Fibroblast of the aortic adventitia (primary cell): ENCODE data around the gene CA10. TPM values are rescaled to one million over a fixed set of nuclear protein-coding genes. Genes with fewer than 3 reads are reported as not detected.

ENCODE experiments used
- DNase-seq: peaks from one replicate; pipeline ENCODE4 v3.0.0-alpha.2; 2010; ENCODE audit warnings: low read depth
- H3K4me3 ChIP-seq: 2 replicates; pipeline ENCODE4 v1.5.1; 2011; ENCODE audit warnings: low read depth, mild to moderate bottlenecking, control low read depth, low read length, moderate library complexity
- total RNA-seq: library from RNA; depleted of rRNA; stranded (reverse); fragments of >200 nt; gene quantifications from 2 replicates; pipeline ENCODE4 v1.2.3, GENCODE V29; 2012; ENCODE audit warnings: low replicate concordance
- TF ChIP-seq, protein P1 (sequence below): IDR thresholded peaks from 2 replicates; pipeline ENCODE4 v1.5.1; 2011; ENCODE audit warnings: mild to moderate bottlenecking, low read length, control low read depth, inconsistent platforms; ENCODE audit not compliant: insufficient read depth

CA10 gene
- total RNA-seq, 1 donor: not detected

DNA sequence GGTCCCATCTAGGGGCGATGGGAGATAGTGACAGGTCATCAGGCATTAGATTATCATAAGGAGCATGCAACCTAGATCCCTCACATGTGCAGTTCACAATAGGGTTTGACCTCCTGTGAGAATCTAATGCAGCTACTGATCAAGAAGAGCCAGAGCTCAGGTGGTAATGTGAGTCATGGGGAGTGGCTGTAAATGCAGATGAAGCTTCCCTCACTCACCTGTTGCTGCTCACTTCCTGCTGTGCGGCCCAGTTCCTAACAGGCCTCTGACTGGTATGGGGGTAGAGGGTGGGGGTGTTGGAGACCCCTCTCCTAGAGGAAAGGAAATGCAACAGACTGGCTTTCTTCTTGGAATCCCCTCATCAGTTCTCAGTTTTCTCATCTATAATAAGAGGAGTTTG, 131.4 kb downstream of the CA10 start:
- TF ChIP-seq, protein P1, sequence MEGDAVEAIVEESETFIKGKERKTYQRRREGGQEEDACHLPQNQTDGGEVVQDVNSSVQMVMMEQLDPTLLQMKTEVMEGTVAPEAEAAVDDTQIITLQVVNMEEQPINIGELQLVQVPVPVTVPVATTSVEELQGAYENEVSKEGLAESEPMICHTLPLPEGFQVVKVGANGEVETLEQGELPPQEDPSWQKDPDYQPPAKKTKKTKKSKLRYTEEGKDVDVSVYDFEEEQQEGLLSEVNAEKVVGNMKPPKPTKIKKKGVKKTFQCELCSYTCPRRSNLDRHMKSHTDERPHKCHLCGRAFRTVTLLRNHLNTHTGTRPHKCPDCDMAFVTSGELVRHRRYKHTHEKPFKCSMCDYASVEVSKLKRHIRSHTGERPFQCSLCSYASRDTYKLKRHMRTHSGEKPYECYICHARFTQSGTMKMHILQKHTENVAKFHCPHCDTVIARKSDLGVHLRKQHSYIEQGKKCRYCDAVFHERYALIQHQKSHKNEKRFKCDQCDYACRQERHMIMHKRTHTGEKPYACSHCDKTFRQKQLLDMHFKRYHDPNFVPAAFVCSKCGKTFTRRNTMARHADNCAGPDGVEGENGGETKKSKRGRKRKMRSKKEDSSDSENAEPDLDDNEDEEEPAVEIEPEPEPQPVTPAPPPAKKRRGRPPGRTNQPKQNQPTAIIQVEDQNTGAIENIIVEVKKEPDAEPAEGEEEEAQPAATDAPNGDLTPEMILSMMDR: no peak
- no peak for DNase-seq
- no peak overlapping the region for H3K4me3 ChIP-seq

DNA sequence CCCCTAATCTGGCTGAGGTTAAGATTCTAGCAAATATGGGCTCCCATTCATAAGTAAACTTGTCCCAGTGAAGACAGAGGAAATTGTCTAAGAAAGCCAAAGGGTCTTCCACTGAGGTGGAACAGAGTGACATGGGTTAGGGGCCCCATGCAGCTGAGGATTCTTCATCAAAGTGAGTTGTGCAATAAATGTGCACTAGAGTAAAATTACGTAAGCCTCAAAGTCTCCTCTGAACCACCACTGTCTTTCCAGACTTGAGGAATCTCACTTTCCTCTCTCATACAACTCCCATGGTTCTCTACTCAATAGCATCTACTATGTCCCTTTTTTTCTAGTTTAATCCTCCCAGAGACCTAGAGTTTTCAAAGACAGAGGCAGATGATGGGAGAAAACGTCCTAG, 132.4 kb downstream of the CA10 start:
- no peak for DNase-seq
- no peak overlapping the region for H3K4me3 ChIP-seq
- TF ChIP-seq, protein P1: no peak

DNA sequence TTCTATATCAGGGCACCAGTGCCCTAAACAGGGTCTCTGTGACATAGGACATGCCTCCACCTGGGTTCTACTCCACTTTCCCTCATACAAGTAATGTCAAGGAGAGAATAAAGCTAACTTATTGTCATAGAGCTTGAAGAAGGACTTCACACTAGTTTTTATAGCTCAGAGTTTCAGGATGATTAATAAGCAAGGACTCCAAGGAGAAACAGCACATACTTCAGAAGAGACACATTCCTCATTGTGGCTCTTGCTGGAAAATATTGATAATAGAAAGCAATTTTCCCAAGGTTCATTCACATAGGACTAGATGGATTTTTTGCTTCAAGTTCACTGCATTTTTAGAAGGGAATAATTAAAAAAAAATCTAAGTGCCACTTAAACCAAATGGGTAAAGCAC, 133.3 kb downstream of the CA10 start:
- DNase-seq: no peak
- TF ChIP-seq, protein P1: no peak
- no peak overlapping the region for H3K4me3 ChIP-seq

DNA sequence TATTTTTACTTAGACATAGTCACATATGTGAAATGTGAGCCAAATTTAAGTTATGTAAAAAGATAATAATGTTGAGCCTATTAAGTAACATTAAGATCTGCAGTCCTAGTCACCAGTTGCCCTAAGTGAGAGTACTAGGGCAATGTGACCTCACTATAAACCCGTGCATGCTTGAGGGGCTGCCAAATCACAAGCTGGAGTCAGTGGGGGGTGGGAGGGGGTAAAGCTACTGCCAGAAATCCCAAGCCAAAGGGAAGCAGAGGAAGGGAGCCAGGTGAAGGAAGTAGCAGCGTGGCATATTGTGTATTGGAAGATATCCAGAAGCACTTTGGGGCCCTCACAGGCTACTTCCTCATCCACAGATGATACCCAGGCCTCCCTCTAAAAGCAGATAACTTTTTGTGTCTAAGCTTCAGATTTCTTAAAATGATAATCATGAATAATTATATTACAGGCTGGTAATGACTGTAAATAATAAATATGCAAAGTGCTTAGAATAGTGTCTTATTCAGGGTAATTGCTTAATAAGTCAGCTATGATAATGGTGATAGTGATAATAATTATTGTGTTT, 134.1 kb downstream of the CA10 start:
- DNase-seq: no peak
- TF ChIP-seq, protein P1: no peak
- no peak overlapping the region for H3K4me3 ChIP-seq

DNA sequence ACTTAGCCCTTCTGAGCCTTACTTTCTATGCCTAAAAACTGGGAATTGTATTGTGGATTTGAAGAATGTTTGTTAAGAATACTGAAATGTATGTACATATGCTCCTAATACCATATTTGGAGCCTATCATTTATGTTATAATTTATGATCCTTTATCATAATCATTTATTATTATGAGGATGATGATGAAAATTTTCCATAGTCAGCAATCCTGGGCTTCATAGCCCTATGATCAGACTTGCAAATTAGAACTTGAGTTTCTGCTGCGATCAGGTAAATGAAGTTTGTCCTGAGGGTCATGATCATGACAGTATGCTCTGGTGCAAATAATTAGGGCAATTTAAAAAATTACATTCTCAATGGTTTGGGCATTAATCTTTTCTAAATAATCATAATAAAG, 147.4 kb downstream of the CA10 start:
- H3K4me3 ChIP-seq: no peak overlapping the region
- TF ChIP-seq, protein P1: no peak
- no peak for DNase-seq

DNA sequence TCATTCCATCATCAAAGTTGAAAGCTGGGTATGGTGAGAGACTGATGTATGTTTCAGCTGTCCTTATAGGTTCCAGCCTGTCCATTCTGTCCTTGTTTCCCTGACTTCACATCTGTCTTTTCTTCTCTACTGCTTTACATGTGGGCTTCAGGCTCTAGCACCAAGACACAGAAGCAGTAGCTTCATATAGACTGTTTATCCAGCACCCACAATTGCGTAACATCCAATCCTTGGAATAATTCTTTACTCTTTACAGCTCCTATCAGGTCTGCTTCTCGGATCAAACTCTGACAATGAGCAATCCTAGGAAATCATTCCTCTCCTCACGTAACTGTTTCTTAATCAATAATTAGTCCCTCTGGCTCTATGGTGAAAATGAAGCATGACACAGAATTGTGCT, 158.9 kb downstream of the CA10 start:
- TF ChIP-seq, protein P1: no peak
- DNase-seq: no peak
- no peak overlapping the region for H3K4me3 ChIP-seq

DNA sequence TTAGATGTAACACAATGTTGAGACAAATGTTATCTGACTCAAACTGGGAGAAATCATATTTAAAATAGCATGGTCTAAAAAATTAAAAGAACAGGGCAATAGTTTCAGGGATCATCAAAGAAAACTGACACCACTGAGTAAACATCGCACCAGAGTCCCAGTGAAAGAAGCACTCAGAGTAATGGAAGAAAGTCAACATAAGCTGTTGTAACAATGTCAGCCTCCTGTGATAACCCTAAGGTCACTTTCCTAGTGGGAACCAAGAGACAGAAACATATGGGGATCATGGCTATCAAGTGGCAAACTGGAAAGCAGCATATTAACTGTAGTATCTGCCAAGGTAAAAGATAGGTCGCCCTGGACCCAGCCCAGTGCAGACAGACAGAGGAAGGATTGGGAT, 160.8 kb downstream of the CA10 start:
- no peak overlapping the region for H3K4me3 ChIP-seq
- TF ChIP-seq, protein P1: no peak
- DNase-seq: no peak
